H1 (cell line): ENCODE data around the gene DCK. TPM values are rescaled to one million over a fixed set of nuclear protein-coding genes. Genes with fewer than 3 reads are reported as not detected.

Experiments used
- CTCF ChIA-PET: fragments of 300-600 bp; sonication (Branson Sonifier 250); formaldehyde crosslinking; loops from one replicate; lab custom pipeline; 2021; ENCODE audit not compliant: partially characterized antibody; lab: Charles Lee
- POLR2A ChIA-PET: fragments of 300-600 bp; sonication (Branson Sonifier 250); formaldehyde crosslinking; loops from one replicate; lab custom pipeline; 2021; ENCODE audit warnings: inconsistent platforms; ENCODE audit not compliant: partially characterized antibody; lab: Charles Lee
- DNase-seq, 2 experiments: peaks; one replicate each; pipeline versions ENCODE4 v3.0.0 to v3.0.0-alpha.2; 2010 to 2022; ENCODE audit warnings: low spot score in 2 of 2, low read depth in 1 of 2, mixed read lengths in 1 of 2
- FAIRE-seq: peaks from 2 replicates; lab custom pipeline; 2011; peaks lifted over from hg19 to GRCh38; lab: Jason Lieb, UNC
- H2AFZ ChIP-seq: 2 replicates; pipeline ENCODE4 v1.8.1; 2012; ENCODE audit warnings: low read length, inconsistent platforms
- H2AK5ac ChIP-seq: 2 replicates; pipeline ENCODE4 v1.6.1; 2013; ENCODE audit warnings: low read depth, low read length
- H2BK120ac ChIP-seq: replicated peaks from 2 replicates; pipeline ENCODE3; 2013; ENCODE audit warnings: low read depth, low read length, inconsistent platforms
- H2BK12ac ChIP-seq: 2 replicates; pipeline ENCODE4 v1.6.1; 2013; ENCODE audit warnings: low read depth, low read length
- H2BK15ac ChIP-seq: 2 replicates; pipeline ENCODE4 v1.6.1; 2013; ENCODE audit warnings: low read length
- H2BK20ac ChIP-seq: 2 replicates; pipeline ENCODE4 v1.6.1; 2013; ENCODE audit warnings: low read length
- H2BK5ac ChIP-seq: 2 replicates; pipeline ENCODE4 v1.6.1; 2013; ENCODE audit warnings: low read depth, low read length
- H3K14ac ChIP-seq: 2 replicates; pipeline ENCODE4 v1.6.1; 2013; ENCODE audit warnings: inconsistent platforms; ENCODE audit not compliant: insufficient read length
- H3K18ac ChIP-seq: 2 replicates; pipeline ENCODE4 v1.6.1; 2013; ENCODE audit warnings: low read length; ENCODE audit errors: extremely low read depth
- H3K23ac ChIP-seq: 2 replicates; pipeline ENCODE4 v1.6.1; 2013; ENCODE audit warnings: inconsistent platforms; ENCODE audit not compliant: insufficient read length
- H3K23me2 ChIP-seq: 2 replicates; pipeline ENCODE4 v1.6.1; 2013; ENCODE audit warnings: low read depth, low read length
- H3K27ac ChIP-seq: 2 replicates; pipeline ENCODE4 v1.6.1; 2011; ENCODE audit warnings: low read depth, low read length, inconsistent platforms
- H3K27me3 ChIP-seq, 4 experiments: replicated peaks in 1 of 4; 1 replicate in 1 of 4; 2 replicates in 3 of 4; pipeline versions ENCODE4 v1.6.1 to v1.8.1; 2011 to 2013; ENCODE audit warnings: low read length in 3 of 4, mild to moderate bottlenecking in 3 of 4, inconsistent platforms in 2 of 4, mixed read lengths in 2 of 4, moderate library complexity in 1 of 4; ENCODE audit not compliant: control insufficient read depth in 3 of 4, insufficient read depth in 3 of 4; ENCODE audit errors: extremely low read depth in 1 of 4
- H3K36me3 ChIP-seq, 4 experiments: 2 replicates each; pipeline versions ENCODE4 v1.6.1 to v1.8.1; 2011 to 2013; ENCODE audit warnings: mild to moderate bottlenecking in 4 of 4, low read length in 3 of 4, moderate library complexity in 2 of 4, control low read depth in 1 of 4, inconsistent platforms in 1 of 4; ENCODE audit not compliant: insufficient read depth in 4 of 4, control insufficient read depth in 2 of 4
- H3K4ac ChIP-seq: replicated peaks from 2 replicates; pipeline ENCODE3; 2013; ENCODE audit warnings: low read length, low read depth, mixed read lengths, inconsistent platforms; ENCODE audit not compliant: insufficient read length
- H3K4me1 ChIP-seq, 4 experiments: replicated peaks in 1 of 4; 1 replicate in 1 of 4; 2 replicates in 3 of 4; pipeline versions ENCODE4 v1.6.1 to v1.8.1; 2011 to 2013; ENCODE audit warnings: low read length in 3 of 4, inconsistent platforms in 2 of 4, mixed read lengths in 1 of 4; ENCODE audit not compliant: insufficient read depth in 4 of 4, control insufficient read depth in 3 of 4
- H3K4me2 ChIP-seq, 2 experiments: 2 replicates each; pipeline versions ENCODE4 v1.6.1 to v1.8.1; 2011 to 2013; ENCODE audit warnings: low read depth in 2 of 2, low read length in 2 of 2, control low read depth in 1 of 2, inconsistent platforms in 1 of 2, mild to moderate bottlenecking in 1 of 2; ENCODE audit not compliant: insufficient read depth in 1 of 2
- H3K4me3 ChIP-seq, 4 experiments: fragments of 200-600, 300-600 bp in 1 of 4; sonication (generic), shearing (Covaris generic), sonication (Bioruptor Twin) in 1 of 4; 2 replicates each; pipeline versions ENCODE4 v1.5.1 to v1.8.1; 2011 to 2016; ENCODE audit warnings: low read length in 4 of 4, low read depth in 3 of 4, control low read depth in 2 of 4, inconsistent platforms in 2 of 4, mild to moderate bottlenecking in 2 of 4, mixed read lengths in 1 of 4, moderate library complexity in 1 of 4; ENCODE audit not compliant: insufficient read depth in 2 of 4; ENCODE audit errors: extremely low read depth in 1 of 4
- H3K56ac ChIP-seq: replicated peaks from 2 replicates; pipeline ENCODE3; 2013; ENCODE audit warnings: low read depth, mild to moderate bottlenecking, mixed read lengths, low read length, inconsistent platforms; ENCODE audit not compliant: insufficient read length
- H3K79me1 ChIP-seq: 2 replicates; pipeline ENCODE4 v1.6.1; 2013; ENCODE audit warnings: low read depth, low read length, control low read depth
- H3K79me2 ChIP-seq, 2 experiments: 2 replicates each; pipeline versions ENCODE4 v1.6.1 to v1.8.1; 2012 to 2013; ENCODE audit warnings: low read length in 2 of 2, mild to moderate bottlenecking in 2 of 2, inconsistent platforms in 1 of 2; ENCODE audit not compliant: insufficient read depth in 2 of 2, control insufficient read depth in 1 of 2
- H3K9ac ChIP-seq, 4 experiments: replicated peaks in 1 of 4; 1 replicate in 1 of 4; 2 replicates in 3 of 4; pipeline versions ENCODE4 v1.6.1 to v1.8.1; 2011 to 2013; ENCODE audit warnings: low read depth in 3 of 4, low read length in 3 of 4, control low read depth in 2 of 4, mild to moderate bottlenecking in 2 of 4, moderate library complexity in 2 of 4, inconsistent platforms in 1 of 4; ENCODE audit errors: extremely low read depth in 1 of 4
- H3K9me3 ChIP-seq, 2 experiments: 2 replicates each; pipeline versions ENCODE4 v1.6.1 to v1.8.1; 2012 to 2013; ENCODE audit warnings: mild to moderate bottlenecking in 2 of 2, moderate library complexity in 2 of 2, control low read depth in 1 of 2, inconsistent platforms in 1 of 2, low read depth in 1 of 2, low read length in 1 of 2, mixed read lengths in 1 of 2; ENCODE audit not compliant: insufficient read depth in 2 of 2
- H4K20me1 ChIP-seq, 2 experiments: replicated peaks in 1 of 2; 2 replicates each; pipeline versions ENCODE3 to v1.8.1; 2011 to 2013; ENCODE audit warnings: inconsistent platforms in 2 of 2, low read length in 2 of 2, mild to moderate bottlenecking in 1 of 2; ENCODE audit not compliant: insufficient read depth in 2 of 2, control insufficient read depth in 1 of 2
- H4K5ac ChIP-seq: 2 replicates; pipeline ENCODE4 v1.6.1; 2013; ENCODE audit warnings: low read length, low read depth, mixed read lengths, inconsistent platforms; ENCODE audit not compliant: insufficient read length
- H4K8ac ChIP-seq: 2 replicates; pipeline ENCODE4 v1.8.0; 2013; ENCODE audit warnings: mild to moderate bottlenecking, moderate library complexity, low read length, inconsistent platforms; ENCODE audit not compliant: insufficient read depth; ENCODE audit errors: extremely low read depth
- H4K91ac ChIP-seq: replicated peaks from 2 replicates; pipeline ENCODE3; 2013; ENCODE audit warnings: low read length, mixed read lengths, inconsistent platforms; ENCODE audit not compliant: insufficient read length
- BACH1 ChIP-seq: IDR thresholded peaks from 2 replicates; pipeline ENCODE4 v1.6.1; 2012; ENCODE audit warnings: low read length, improper control_type of control experiment
- BCL11A ChIP-seq, 2 experiments: IDR thresholded peaks; one replicate each; pipeline ENCODE4 v1.6.1; 2011; ENCODE audit warnings: low read depth in 2 of 2, low read length in 2 of 2, mild to moderate bottlenecking in 2 of 2
- CTCF ChIP-seq, 3 experiments: IDR thresholded peaks; 1 replicate in 2 of 3; 2 replicates in 1 of 3; pipeline versions ENCODE4 v1.5.1 to v1.6.1; 2011; ENCODE audit warnings: low read length in 3 of 3, mild to moderate bottlenecking in 3 of 3, inconsistent platforms in 2 of 3, low read depth in 1 of 3, moderate library complexity in 1 of 3; ENCODE audit not compliant: insufficient read depth in 1 of 3; ENCODE audit errors: control extremely low read depth in 1 of 3
- POLR2A ChIP-seq, 2 experiments: IDR thresholded peaks; 1 replicate in 1 of 2; 2 replicates in 1 of 2; pipeline ENCODE4 v1.6.1; 2011; ENCODE audit warnings: low read depth in 2 of 2, low read length in 2 of 2, mild to moderate bottlenecking in 2 of 2; ENCODE audit errors: control extremely low read depth in 1 of 2
- RAD21 ChIP-seq, 2 experiments: IDR thresholded peaks in 1 of 2; conservative IDR thresholded peaks in 1 of 2; 2 replicates each; pipeline ENCODE4 v1.6.1; 2011; ENCODE audit warnings: low read depth in 2 of 2, low read length in 2 of 2, improper control_type of control experiment in 1 of 2, inconsistent platforms in 1 of 2, mild to moderate bottlenecking in 1 of 2, moderate library complexity in 1 of 2
- RBBP5 ChIP-seq: IDR thresholded peaks from 2 replicates; pipeline ENCODE4 v1.7.1; 2012; ENCODE audit warnings: low read depth, mild to moderate bottlenecking, inconsistent platforms, low read length, moderate library complexity, borderline replicate concordance
- SIRT6 ChIP-seq: IDR thresholded peaks from one replicate; pipeline ENCODE4 v1.7.1; 2012; ENCODE audit warnings: low read length, inconsistent platforms
- TAF7 ChIP-seq: optimal IDR thresholded peaks from 2 replicates; pipeline ENCODE3; 2011; ENCODE audit warnings: low read depth, mild to moderate bottlenecking, inconsistent platforms, low read length, moderate library complexity, borderline replicate concordance
- TCF12 ChIP-seq: IDR thresholded peaks from 2 replicates; pipeline ENCODE4 v1.6.1; 2011; ENCODE audit warnings: low read depth, mild to moderate bottlenecking, low read length
- ZNF274 ChIP-seq: IDR thresholded peaks from 2 replicates; pipeline ENCODE4 v1.7.0; 2012; ENCODE audit warnings: low read length, borderline replicate concordance; ENCODE audit errors: extremely low read depth
- polyA plus RNA-seq, 7 experiments: library from polyadenylated mRNA; depleted of rRNA in 3 of 7; stranded (reverse) in 5 of 7; unstranded in 2 of 7; fragments of >200 nt in 5 of 7; fragments of 200-250 nt in 2 of 7; gene quantifications; 1 replicate in 5 of 7; 2 replicates in 1 of 7; 4 replicates in 1 of 7; pipeline versions ENCODE4 v1.2.1 to v1.2.3, GENCODE V29; 2011 to 2013; ENCODE audit warnings: missing spikeins in 2 of 7, mixed read lengths in 2 of 7
- total RNA-seq: library from RNA; stranded (reverse); fragmentation: NEBNext Ultra II Directional; extraction: Animal tissue kit (Norgen Biotek cat#: 25700); gene quantifications from 2 replicates; pipeline ENCODE4 v1.2.1, GENCODE V29; 2021
- TF ChIP-seq, protein P1 (sequence below): IDR thresholded peaks from 2 replicates; pipeline ENCODE4 v1.6.1; 2012; ENCODE audit warnings: low read length, inconsistent platforms

DCK gene
- total and polyA plus RNA-seq, 2 of the 8 experiments (the other 6 are each of a cell fraction or from before 2014, with no cell fraction given) = 4.8 to 18.1 TPM

DNA sequence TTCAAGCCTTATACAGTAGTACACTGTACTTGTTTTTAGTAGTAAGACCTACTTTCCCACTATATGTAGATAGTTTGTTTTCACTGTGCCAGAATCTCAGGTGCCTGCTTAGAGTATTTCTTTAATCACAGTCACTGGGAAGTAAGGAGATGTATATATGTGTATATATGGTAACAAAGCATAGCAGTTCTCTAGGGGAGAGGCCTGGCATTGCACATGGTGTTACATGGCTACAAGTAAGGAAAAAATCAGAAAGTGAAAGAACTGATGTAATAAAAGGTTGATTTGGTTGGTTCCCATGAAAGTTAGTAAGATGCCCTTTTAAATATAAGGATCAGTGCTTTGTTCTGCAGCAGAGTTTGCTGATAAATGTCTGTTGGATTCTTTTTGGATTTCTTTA lies 9.3 kb upstream of the DCK start:
- H3K23me2 ChIP-seq = no peaks in the 10 kb centered on the region
- TF ChIP-seq ZNF274 = no peak
- TF ChIP-seq CTCF (IDR thresholded peaks at IDR 0.05; ENCODE audit: control extremely low read depth in 1 of 3, insufficient read depth in 1 of 3, low read depth in 1 of 3, low read length in 3 of 3) = no peak
- TF ChIP-seq, protein P1, sequence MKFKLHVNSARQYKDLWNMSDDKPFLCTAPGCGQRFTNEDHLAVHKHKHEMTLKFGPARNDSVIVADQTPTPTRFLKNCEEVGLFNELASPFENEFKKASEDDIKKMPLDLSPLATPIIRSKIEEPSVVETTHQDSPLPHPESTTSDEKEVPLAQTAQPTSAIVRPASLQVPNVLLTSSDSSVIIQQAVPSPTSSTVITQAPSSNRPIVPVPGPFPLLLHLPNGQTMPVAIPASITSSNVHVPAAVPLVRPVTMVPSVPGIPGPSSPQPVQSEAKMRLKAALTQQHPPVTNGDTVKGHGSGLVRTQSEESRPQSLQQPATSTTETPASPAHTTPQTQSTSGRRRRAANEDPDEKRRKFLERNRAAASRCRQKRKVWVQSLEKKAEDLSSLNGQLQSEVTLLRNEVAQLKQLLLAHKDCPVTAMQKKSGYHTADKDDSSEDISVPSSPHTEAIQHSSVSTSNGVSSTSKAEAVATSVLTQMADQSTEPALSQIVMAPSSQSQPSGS = no peak
- TF ChIP-seq SIRT6 = no peak
- TF ChIP-seq POLR2A (IDR thresholded peaks at IDR 0.05; ENCODE audit: control extremely low read depth in 1 of 2, low read depth in 2 of 2, low read length in 2 of 2) = no peak
- TF ChIP-seq BACH1 = no peak
- TF ChIP-seq TCF12 = no peak
- no peak for TF ChIP-seq RBBP5
- no peak for TF ChIP-seq BCL11A (IDR thresholded peaks at IDR 0.05; ENCODE audit: low read depth in 2 of 2, low read length in 2 of 2)
- no peak for TF ChIP-seq TAF7
- TF ChIP-seq RAD21 (IDR thresholded peaks at IDR 0.05 in 1 of 2, conservative IDR thresholded peaks at IDR 0.05 in 1 of 2; ENCODE audit: low read depth in 2 of 2, low read length in 2 of 2) = no peak

More for the DNA sequence above, 9.3 kb upstream of the DCK start:
- Histone ChIP-seq H3K36me3 (no peaks in the 10 kb centered on the region; a peak in 1 of 8 replicates), H2BK20ac (no peak overlapping the region), H2BK5ac (no peak overlapping the region), H3K14ac (no peak overlapping the region), H3K4me2 (no peak overlapping the region), H3K56ac (no peak overlapping the region), H3K4me3 (no peak overlapping the region), H3K23ac (no peak overlapping the region), H4K8ac (no peak overlapping the region), H2AK5ac (no peak overlapping the region), H2BK15ac (no peak overlapping the region), H3K9ac (no peak overlapping the region), H3K4ac (no peak overlapping the region), H3K79me1 (no peaks in the 10 kb centered on the region), H3K27ac (no peak overlapping the region), H3K9me3 (no peaks in the 10 kb centered on the region), H2BK120ac (no peak overlapping the region), H3K4me1 (no peaks in the 10 kb centered on the region), H3K79me2 (no peaks in the 10 kb centered on the region), H4K20me1 (peaks cover 1 to 2% of the 10 kb centered on the region in 2 experiments), H2BK12ac (no peak overlapping the region), H3K18ac (no peak overlapping the region), H4K91ac (no peak overlapping the region), H4K5ac (no peak overlapping the region), H3K27me3 (no peaks in the 10 kb centered on the region), H2AFZ (no peak overlapping the region)
- no peak for DNase-seq
- ChIA-PET POLR2A (no interaction called here), CTCF (interaction anchor here (1.5 kb wide), 1 partner anchor 27 kb away, joined by 3 read pairs; no protein-coding TSS in a partner anchor)
- FAIRE-seq = no peak
